ENCODE measurements around the gene FMN2.

Gene FMN2

DNA sequence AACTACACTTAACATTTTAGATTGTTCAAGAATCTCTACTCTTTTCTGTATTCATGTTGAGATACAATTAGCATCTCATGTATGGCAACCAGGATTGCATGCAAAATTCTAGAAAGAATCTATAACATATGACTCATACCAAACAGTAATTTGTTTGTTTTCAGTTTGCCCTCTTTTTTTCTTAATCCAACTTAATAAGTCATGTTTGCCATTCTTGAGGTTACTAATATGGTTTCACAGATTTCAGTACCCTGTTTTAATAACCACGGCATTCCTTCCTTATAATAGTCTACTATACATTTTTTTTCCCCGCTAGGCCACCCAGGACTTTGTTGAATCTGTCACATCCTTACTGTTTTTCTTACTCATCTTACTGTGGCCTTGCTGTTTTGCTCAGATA is 140.8 kb downstream of the FMN2 start:
- POLR2A ChIA-PET, result no interaction called here
- CTCF ChIA-PET, result no interaction called here
- peaks cover 0 to 1% (median 0%) of the 10 kb centered on the region in 5 experiments for H3K9me3 ChIP-seq (ENCODE audit: control extremely low read depth in 1 of 5, control insufficient read depth in 4 of 5, insufficient read depth in 2 of 5, low read depth in 1 of 5, low read length in 4 of 5)
- DNase-seq, result no peak
- no peak overlapping the region for H3K27ac ChIP-seq (ENCODE audit: insufficient read depth in 1 of 2, low read depth in 1 of 2, low read length in 2 of 2, poor library complexity in 1 of 2, severe bottlenecking in 2 of 2)
- H3K4me1 ChIP-seq (ENCODE audit: control extremely low read depth in 1 of 4, control insufficient read depth in 4 of 4, insufficient read depth in 4 of 4, low read length in 3 of 4), result no peaks in the 10 kb centered on the region
- no peaks in the 10 kb centered on the region for H3K27me3 ChIP-seq (replicated peaks in 2 of 5; ENCODE audit: control insufficient read depth in 4 of 5, insufficient read depth in 5 of 5, low read length in 4 of 5)
- WGBS (ENCODE audit: insufficient coverage), result 100% methylated on average over 1 of the region's 2 CpGs
- no peak overlapping the region for H3K4me3 ChIP-seq (ENCODE audit: control insufficient read depth in 1 of 7, extremely low read depth in 1 of 7, insufficient read depth in 4 of 7, low read depth in 2 of 7, low read length in 6 of 7)
- no peaks in the 10 kb centered on the region for H3K36me3 ChIP-seq (ENCODE audit: control insufficient read depth in 4 of 4, insufficient read depth in 4 of 4, low read length in 3 of 4)

DNA sequence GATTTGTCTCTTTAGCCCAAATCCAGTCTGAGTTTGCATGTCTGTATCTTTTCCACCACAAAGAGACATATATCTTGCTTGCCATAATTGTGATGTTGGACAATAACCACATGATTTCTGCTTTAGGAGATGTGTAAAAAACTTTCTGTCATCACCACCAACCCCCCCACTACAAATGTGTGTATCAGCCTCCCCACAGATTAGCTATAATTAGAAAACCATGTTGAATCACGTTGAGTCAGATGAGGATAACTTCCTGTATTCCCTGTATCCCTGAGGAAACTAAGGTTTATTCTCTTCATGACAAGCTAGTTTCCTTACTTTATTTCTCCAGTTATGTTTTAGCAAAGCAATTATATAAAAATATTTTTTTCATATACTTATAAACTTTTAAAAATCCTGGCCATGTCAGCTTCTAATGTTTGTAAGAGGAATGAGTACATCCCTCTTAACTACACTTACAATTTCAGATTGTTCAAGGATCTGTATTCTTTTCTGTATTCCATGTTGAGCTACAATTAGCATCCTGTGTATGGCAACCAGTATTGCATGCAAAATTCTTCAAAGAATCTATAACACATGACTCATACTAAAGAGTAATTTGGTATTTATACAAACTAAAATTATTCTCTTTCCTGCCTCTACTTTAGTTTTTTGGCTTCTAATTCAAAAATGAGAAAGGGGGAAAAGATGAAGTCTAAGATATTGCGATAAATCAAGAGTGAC is 143.0 kb downstream of the FMN2 start:
- H3K4me1 ChIP-seq (ENCODE audit: control extremely low read depth in 1 of 4, control insufficient read depth in 4 of 4, insufficient read depth in 4 of 4, low read length in 3 of 4), result no peaks in the 10 kb centered on the region
- H3K36me3 ChIP-seq (ENCODE audit: control insufficient read depth in 4 of 4, insufficient read depth in 4 of 4, low read length in 3 of 4), result no peaks in the 10 kb centered on the region
- no peak overlapping the region for H3K27ac ChIP-seq (ENCODE audit: insufficient read depth in 1 of 2, low read depth in 1 of 2, low read length in 2 of 2, poor library complexity in 1 of 2, severe bottlenecking in 2 of 2)
- no peak for DNase-seq
- peaks cover 0 to 1% (median 0%) of the 10 kb centered on the region in 5 experiments for H3K9me3 ChIP-seq (ENCODE audit: control extremely low read depth in 1 of 5, control insufficient read depth in 4 of 5, insufficient read depth in 2 of 5, low read depth in 1 of 5, low read length in 4 of 5)
- H3K4me3 ChIP-seq (ENCODE audit: control insufficient read depth in 1 of 7, extremely low read depth in 1 of 7, insufficient read depth in 4 of 7, low read depth in 2 of 7, low read length in 6 of 7), result no peak overlapping the region
- H3K27me3 ChIP-seq (replicated peaks in 2 of 5; ENCODE audit: control insufficient read depth in 4 of 5, insufficient read depth in 5 of 5, low read length in 4 of 5), result no peaks in the 10 kb centered on the region
- CTCF ChIA-PET, result interaction anchor here (1.3 kb wide), 1 partner anchor 10 kb away, joined by 4 read pairs; no protein-coding TSS in a partner anchor
- POLR2A ChIA-PET, result no interaction called here
- 83% methylated on average over 1 of the region's 2 CpGs for WGBS (ENCODE audit: insufficient coverage)

DNA sequence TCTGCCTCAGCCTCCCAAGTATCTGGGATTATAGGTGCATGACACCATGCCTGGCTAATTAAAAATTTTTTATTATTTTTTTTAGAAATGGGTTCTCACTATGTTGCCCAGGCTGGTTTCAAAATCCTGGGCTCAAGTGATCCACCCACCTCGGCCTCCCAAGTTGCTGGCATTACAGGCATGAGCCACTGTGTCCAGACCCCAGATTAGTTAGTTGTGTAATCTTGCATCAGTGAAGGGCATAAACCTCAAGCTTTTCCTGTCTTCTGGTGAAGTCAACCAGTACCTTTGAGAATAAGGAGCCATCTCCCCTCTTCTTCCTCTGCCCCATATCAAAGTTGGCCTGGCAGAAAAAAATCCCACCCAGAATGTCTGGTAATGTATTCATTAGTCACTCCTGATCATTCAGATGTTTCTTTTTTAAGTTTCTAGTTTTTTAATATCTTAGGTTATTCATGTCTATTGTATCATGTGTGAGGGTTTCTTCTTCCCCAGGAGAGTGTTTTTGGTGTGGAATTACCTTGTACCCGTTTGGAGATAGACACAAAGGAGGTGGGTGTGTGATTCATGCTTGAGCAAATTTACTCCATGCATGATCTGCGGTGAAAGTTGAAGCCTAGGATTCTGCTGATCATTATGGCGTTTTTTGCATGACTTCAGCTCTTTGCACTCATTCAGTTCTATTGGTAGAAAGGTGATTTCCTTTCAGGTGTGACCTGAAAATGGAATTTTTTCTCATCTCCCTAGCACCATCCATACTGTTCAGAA is 144.0 kb downstream of the FMN2 start:
- POLR2A ChIA-PET, result no interaction called here
- no peak for DNase-seq
- no peak overlapping the region for H3K27ac ChIP-seq (ENCODE audit: insufficient read depth in 1 of 2, low read depth in 1 of 2, low read length in 2 of 2, poor library complexity in 1 of 2, severe bottlenecking in 2 of 2)
- H3K4me1 ChIP-seq (ENCODE audit: control extremely low read depth in 1 of 4, control insufficient read depth in 4 of 4, insufficient read depth in 4 of 4, low read length in 3 of 4), result no peaks in the 10 kb centered on the region
- H3K4me3 ChIP-seq (ENCODE audit: control insufficient read depth in 1 of 7, extremely low read depth in 1 of 7, insufficient read depth in 4 of 7, low read depth in 2 of 7, low read length in 6 of 7), result no peak overlapping the region
- 93% methylated on average over 3 of the region's 4 CpGs for WGBS (ENCODE audit: insufficient coverage)
- CTCF ChIA-PET, result no interaction called here
- H3K9me3 ChIP-seq (ENCODE audit: control extremely low read depth in 1 of 5, control insufficient read depth in 4 of 5, insufficient read depth in 2 of 5, low read depth in 1 of 5, low read length in 4 of 5), result peaks cover 0 to 1% (median 0%) of the 10 kb centered on the region in 5 experiments
- H3K27me3 ChIP-seq (replicated peaks in 2 of 5; ENCODE audit: control insufficient read depth in 4 of 5, insufficient read depth in 5 of 5, low read length in 4 of 5), result no peaks in the 10 kb centered on the region
- H3K36me3 ChIP-seq (ENCODE audit: control insufficient read depth in 4 of 4, insufficient read depth in 4 of 4, low read length in 3 of 4), result no peaks in the 10 kb centered on the region

DNA sequence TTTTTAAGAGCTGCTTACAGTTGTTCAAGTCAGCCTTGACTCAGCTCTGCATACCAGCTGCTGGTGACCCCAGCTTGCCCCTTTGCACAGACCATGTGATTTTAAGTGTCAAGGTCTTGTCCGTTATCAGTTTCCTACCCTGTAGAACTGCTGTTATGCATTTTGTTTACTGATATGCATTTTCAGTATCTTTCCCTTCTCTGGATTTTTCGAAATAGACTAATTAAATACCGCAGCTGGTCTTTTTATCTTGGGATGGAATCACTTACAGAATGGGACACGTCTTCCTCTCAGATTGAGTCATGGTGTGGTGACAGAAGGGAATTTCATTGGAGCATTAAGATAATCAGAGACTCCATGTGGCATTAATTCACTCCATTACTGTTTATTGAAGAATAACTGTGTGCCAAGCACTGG is 145.6 kb downstream of the FMN2 start:
- no peak overlapping the region for H3K27ac ChIP-seq (ENCODE audit: insufficient read depth in 1 of 2, low read depth in 1 of 2, low read length in 2 of 2, poor library complexity in 1 of 2, severe bottlenecking in 2 of 2)
- H3K9me3 ChIP-seq (ENCODE audit: control extremely low read depth in 1 of 5, control insufficient read depth in 4 of 5, insufficient read depth in 2 of 5, low read depth in 1 of 5, low read length in 4 of 5), result peaks cover 0 to 1% (median 0%) of the 10 kb centered on the region in 5 experiments
- ChIA-PET POLR2A (no interaction called here), CTCF (no interaction called here)
- 94% methylated on average over 3 of the region's 4 CpGs for WGBS (ENCODE audit: insufficient coverage)
- H3K27me3 ChIP-seq (replicated peaks in 2 of 5; ENCODE audit: control insufficient read depth in 4 of 5, insufficient read depth in 5 of 5, low read length in 4 of 5), result no peaks in the 10 kb centered on the region
- DNase-seq, result no peak
- H3K36me3 ChIP-seq (ENCODE audit: control insufficient read depth in 4 of 4, insufficient read depth in 4 of 4, low read length in 3 of 4), result no peaks in the 10 kb centered on the region
- H3K4me1 ChIP-seq (ENCODE audit: control extremely low read depth in 1 of 4, control insufficient read depth in 4 of 4, insufficient read depth in 4 of 4, low read length in 3 of 4), result no peaks in the 10 kb centered on the region
- H3K4me3 ChIP-seq (ENCODE audit: control insufficient read depth in 1 of 7, extremely low read depth in 1 of 7, insufficient read depth in 4 of 7, low read depth in 2 of 7, low read length in 6 of 7), result no peak overlapping the region

DNA sequence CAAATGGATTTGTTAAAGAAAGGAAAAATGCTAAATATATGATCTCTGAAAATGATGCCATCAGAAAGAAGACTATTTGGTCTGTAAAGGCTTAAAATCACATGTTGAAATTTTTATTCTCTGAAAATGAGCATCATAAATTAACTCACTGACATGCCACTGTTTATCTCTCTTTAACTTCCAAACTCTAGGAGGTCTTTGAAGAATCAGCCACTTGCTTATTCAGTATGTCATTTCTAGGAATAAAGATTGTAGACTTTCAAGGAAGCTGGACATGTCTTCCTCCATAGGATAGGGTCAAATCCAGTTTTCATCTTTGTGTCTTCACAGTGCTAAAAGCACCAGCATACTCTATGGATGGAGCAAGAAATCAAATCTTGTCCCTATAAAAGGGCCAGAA is 147.6 kb downstream of the FMN2 start:
- DNase-seq, result no peak
- CTCF ChIA-PET, result no interaction called here
- Histone ChIP-seq H3K27me3 (replicated peaks in 2 of 5; ENCODE audit: control insufficient read depth in 4 of 5, insufficient read depth in 5 of 5, low read length in 4 of 5) (no peaks in the 10 kb centered on the region), H3K9me3 (ENCODE audit: control extremely low read depth in 1 of 5, control insufficient read depth in 4 of 5, insufficient read depth in 2 of 5, low read depth in 1 of 5, low read length in 4 of 5) (peaks cover 0 to 1% (median 0%) of the 10 kb centered on the region in 5 experiments), H3K4me3 (ENCODE audit: control insufficient read depth in 1 of 7, extremely low read depth in 1 of 7, insufficient read depth in 4 of 7, low read depth in 2 of 7, low read length in 6 of 7) (no peak overlapping the region), H3K4me1 (ENCODE audit: control extremely low read depth in 1 of 4, control insufficient read depth in 4 of 4, insufficient read depth in 4 of 4, low read length in 3 of 4) (no peaks in the 10 kb centered on the region), H3K27ac (ENCODE audit: insufficient read depth in 1 of 2, low read depth in 1 of 2, low read length in 2 of 2, poor library complexity in 1 of 2, severe bottlenecking in 2 of 2) (no peak overlapping the region), H3K36me3 (ENCODE audit: control insufficient read depth in 4 of 4, insufficient read depth in 4 of 4, low read length in 3 of 4) (no peaks in the 10 kb centered on the region)
- POLR2A ChIA-PET, result no interaction called here

DNA sequence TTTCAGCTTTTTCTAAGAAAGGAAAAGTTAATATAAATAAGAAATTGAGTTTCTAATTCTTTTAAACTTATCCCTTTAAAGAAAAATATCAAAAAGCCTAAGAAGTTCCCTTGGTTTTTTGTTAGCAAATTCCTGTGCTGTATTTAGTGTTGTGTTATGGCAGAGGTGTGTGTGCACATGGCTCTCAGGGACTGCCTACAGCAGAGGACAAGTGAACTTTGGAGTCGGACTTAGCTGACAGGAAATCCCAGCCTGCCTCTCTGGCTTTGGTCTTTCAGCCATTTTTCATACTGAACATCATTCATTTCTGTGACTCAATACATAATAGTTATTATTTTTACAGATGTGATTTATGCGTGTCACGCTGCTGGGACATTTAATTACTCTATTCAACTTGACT is 149.6 kb downstream of the FMN2 start:
- CTCF ChIA-PET, result no interaction called here
- H3K27ac ChIP-seq (ENCODE audit: insufficient read depth in 1 of 2, low read depth in 1 of 2, low read length in 2 of 2, poor library complexity in 1 of 2, severe bottlenecking in 2 of 2), result no peak overlapping the region
- no peak overlapping the region for H3K4me3 ChIP-seq (ENCODE audit: control insufficient read depth in 1 of 7, extremely low read depth in 1 of 7, insufficient read depth in 4 of 7, low read depth in 2 of 7, low read length in 6 of 7)
- no peaks in the 10 kb centered on the region for H3K36me3 ChIP-seq (ENCODE audit: control insufficient read depth in 4 of 4, insufficient read depth in 4 of 4, low read length in 3 of 4)
- H3K27me3 ChIP-seq (replicated peaks in 2 of 5; ENCODE audit: control insufficient read depth in 4 of 5, insufficient read depth in 5 of 5, low read length in 4 of 5), result no peaks in the 10 kb centered on the region
- POLR2A ChIA-PET, result no interaction called here
- peaks cover 0 to 1% (median 0%) of the 10 kb centered on the region in 5 experiments for H3K9me3 ChIP-seq (ENCODE audit: control extremely low read depth in 1 of 5, control insufficient read depth in 4 of 5, insufficient read depth in 2 of 5, low read depth in 1 of 5, low read length in 4 of 5)
- no peaks in the 10 kb centered on the region for H3K4me1 ChIP-seq (ENCODE audit: control extremely low read depth in 1 of 4, control insufficient read depth in 4 of 4, insufficient read depth in 4 of 4, low read length in 3 of 4)
- DNase-seq, result no peak
- no CpG with 5 or more reads among the region's 3 CpGs for WGBS (ENCODE audit: insufficient coverage)

DNA sequence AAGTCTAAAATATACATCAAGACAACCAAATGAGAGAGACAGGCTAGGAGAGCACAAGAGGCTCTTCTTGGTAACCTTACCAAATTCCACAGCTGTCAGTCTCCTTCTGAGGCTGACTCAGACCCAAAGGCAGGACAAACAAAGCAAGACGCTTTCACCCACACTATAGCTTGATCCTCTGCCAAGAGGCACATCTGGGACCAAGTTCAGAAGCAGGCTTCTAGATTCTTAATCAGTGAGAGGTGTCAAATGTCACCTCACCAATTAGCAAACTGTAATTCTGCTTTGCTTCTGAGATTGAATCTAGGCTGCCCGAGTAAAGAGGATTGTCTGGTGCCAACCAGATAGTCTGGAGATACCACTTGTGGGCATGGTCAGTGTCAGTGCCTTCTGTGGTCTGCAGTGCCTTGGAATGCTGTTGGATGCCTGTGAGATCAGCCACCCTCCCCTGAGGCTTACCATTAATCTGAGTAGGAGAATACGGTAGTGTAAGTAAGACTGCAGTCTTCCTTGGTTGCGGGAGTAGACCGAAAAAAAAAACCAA is 151.0 kb downstream of the FMN2 start:
- ChIA-PET CTCF (no interaction called here), POLR2A (no interaction called here)
- no peaks in the 10 kb centered on the region for H3K27me3 ChIP-seq (replicated peaks in 2 of 5; ENCODE audit: control insufficient read depth in 4 of 5, insufficient read depth in 5 of 5, low read length in 4 of 5)
- H3K9me3 ChIP-seq (ENCODE audit: control extremely low read depth in 1 of 5, control insufficient read depth in 4 of 5, insufficient read depth in 2 of 5, low read depth in 1 of 5, low read length in 4 of 5), result no peaks in the 10 kb centered on the region
- 86% methylated on average over 2 of the region's 5 CpGs for WGBS (ENCODE audit: insufficient coverage)
- no peak for DNase-seq
- no peaks in the 10 kb centered on the region for H3K36me3 ChIP-seq (ENCODE audit: control insufficient read depth in 4 of 4, insufficient read depth in 4 of 4, low read length in 3 of 4)
- H3K4me1 ChIP-seq (ENCODE audit: control extremely low read depth in 1 of 4, control insufficient read depth in 4 of 4, insufficient read depth in 4 of 4, low read length in 3 of 4), result no peaks in the 10 kb centered on the region
- H3K27ac ChIP-seq (ENCODE audit: insufficient read depth in 1 of 2, low read depth in 1 of 2, low read length in 2 of 2, poor library complexity in 1 of 2, severe bottlenecking in 2 of 2), result no peak overlapping the region
- no peak overlapping the region for H3K4me3 ChIP-seq (ENCODE audit: control insufficient read depth in 1 of 7, extremely low read depth in 1 of 7, insufficient read depth in 4 of 7, low read depth in 2 of 7, low read length in 6 of 7)
